Skeletal muscle satellite cell (primary cell): ENCODE data around the gene AGPAT3. TPM values are rescaled to one million over a fixed set of nuclear protein-coding genes. Genes with fewer than 3 reads are reported as not detected.

ENCODE experiments used
- small RNA-seq: library from RNA; depleted of rRNA; stranded (forward); fragments of <200 nt; gene quantifications from one replicate; pipeline ENCODE3, GENCODE V24; 2012

Gene AGPAT3

Small RNAs within 50 kb of the gene (small RNA-seq; reads per million reads assigned to genes)
- not detected for gene RNU6-1150P
- not detected for gene RNU6-859P
